Hematopoietic multipotent progenitor cell treated with erythropoietin and hydrocortisone succinate and interleukin-3 and kit ligand, for 4 days (in vitro differentiated cells): Measurements from ENCODE around the gene GATA5.
"Not testable (repeated sequence)": the region's sequence is repeated elsewhere in the genome, so short reads cannot be mapped to it uniquely, and the experiment has no call there.

Experiments
- DNase-seq: peaks from one replicate; pipeline ENCODE4 v3.0.0-alpha.2; 2015

GATA5 gene

GRCh38 chr20:62504323-62504722 lies 28.5 kb upstream of the GATA5 start:
- DNase-seq, result no peak

GRCh38 chr20:62503401-62504178 lies 27.8 kb upstream of the GATA5 start:
- peak; percentile 77 for DNase-seq

- no peak for DNase-seq
These were observed 26.8 kb upstream of the GATA5 start for GRCh38 chr20:62502496-62503095.

DNA sequence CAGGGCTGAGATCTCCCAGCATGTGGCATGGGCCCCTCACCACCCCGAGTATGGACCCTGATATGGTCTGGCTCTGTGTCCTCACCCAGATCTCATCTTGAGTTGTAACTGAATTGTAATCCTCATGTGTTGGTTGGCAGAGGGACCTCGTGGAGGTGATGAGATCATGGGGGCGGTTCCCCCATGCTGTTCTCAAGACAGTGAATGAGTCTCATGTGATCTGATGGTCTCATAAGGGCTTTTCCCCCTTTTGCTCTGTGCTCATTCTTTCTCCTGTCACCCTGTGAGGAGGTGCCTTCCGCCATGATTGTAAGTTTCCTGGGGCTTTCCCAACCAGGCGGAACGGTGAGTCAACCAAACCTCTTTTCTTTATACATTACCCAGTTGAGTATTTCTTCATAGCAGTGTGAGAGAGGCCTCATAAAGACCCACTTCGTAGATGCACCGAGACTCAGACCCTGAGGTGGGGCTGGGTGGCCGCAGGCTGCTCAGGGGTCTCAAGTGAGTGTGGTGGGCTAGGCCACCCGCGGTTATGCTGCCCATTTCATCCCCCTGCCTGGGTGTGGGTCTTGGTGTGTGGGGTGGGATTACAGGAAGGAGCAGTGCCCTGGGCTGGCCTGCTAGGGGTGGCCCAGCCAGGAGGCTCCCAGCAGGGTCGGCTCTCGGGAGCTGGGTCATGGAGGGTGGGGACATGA lies 26.2 kb upstream of the GATA5 start:
- DNase-seq, result peak; percentile 75

DNA sequence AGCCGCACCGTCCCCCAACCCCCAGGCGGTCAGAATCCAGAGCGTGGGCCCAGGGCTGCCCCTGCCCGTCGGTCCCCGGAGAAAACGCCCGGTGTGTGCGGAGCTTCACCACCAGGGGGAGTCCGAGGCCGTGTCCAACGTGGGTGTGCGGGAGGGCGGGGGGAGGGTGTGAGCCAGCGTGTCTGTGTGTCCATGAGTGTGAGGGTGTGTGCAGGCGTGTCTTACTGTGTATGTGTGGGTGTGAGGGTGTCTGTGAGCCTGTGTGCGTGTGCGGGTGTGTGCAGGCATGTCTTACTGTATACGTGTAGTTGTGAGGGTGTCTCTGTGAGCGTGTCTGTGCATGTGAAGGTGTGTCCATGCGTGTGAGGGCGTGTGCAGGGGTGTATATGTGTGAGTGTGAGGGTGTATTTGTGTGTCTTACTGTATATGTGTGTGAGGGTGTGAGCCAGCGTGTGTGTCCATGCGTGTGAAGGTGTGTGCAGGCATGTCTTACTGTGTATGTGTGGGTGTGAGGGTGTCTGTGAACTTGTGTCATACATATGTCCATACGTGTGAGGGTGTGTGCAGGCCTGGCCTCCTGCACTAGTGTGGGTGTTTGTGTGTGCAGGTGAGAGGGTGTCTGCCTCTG lies 24.6 kb upstream of the GATA5 start:
- DNase-seq, result peak; percentile 88

- no peak for DNase-seq
These were observed 24.0 kb upstream of the GATA5 start for GRCh38 chr20:62499758-62500236.

DNA sequence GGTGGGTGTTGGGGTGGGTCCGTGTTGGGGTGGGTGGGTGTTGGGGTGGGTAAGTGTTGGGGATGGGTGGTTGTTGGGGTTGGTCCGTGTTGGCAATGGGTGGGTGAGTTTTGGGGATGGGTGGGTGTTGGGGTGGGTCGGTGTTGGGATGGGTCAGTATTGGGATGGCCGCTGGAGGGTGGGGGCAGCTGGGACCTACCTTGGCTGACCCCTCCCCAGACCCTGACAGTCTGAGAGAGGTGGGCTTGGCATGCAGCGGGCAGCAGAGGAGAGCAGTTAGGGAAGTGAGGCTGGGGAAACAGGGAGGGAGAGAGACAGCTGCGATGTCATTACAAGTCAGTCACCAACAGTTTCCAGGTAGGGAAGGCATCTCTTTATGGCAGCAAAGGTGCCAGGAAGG lies 23.1 kb upstream of the GATA5 start:
- no peak for DNase-seq

DNA sequence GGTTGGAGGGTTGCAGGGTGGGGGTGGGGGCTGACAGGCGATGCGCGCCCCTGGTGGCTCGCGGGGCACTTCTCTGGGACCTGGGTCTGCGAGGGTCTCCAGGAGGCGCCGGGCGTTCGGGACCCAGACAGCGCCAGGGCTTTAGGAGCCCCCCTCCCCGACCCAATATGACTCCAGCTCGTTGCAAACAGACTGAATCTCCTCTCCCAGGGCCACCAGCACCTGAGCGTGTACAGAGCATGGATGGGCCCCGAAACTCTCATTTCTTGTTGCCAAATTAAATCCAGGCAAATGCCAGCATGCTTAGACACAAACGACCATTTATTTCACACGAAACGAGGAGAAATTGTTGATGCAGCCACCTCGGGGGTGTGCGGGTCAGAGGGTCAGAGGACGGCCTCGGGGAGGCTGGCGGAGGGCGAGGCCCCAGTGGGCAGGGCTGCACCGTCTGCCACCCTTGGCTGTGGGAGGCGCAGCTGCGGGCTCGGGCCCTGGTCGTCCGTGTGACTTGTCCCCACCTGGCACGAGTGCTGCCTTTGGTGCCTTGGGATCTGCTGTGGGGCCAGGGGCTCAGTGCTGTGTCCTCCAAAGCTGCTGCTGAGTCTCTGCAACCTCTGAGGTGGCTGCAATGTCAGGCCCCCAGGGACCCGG lies 20.9 kb upstream of the GATA5 start:
- peak; percentile 62 for DNase-seq

- no peak for DNase-seq
These were observed 20.2 kb upstream of the GATA5 start for GRCh38 chr20:62495749-62496567.

GRCh38 chr20:62494980-62495748 lies 19.4 kb upstream of the GATA5 start:
- DNase-seq, result no peak

GRCh38 chr20:62494537-62494936 lies 18.7 kb upstream of the GATA5 start:
- no peak for DNase-seq

- no peak for DNase-seq
These were observed 18.1 kb upstream of the GATA5 start for GRCh38 chr20:62493886-62494285.

DNA sequence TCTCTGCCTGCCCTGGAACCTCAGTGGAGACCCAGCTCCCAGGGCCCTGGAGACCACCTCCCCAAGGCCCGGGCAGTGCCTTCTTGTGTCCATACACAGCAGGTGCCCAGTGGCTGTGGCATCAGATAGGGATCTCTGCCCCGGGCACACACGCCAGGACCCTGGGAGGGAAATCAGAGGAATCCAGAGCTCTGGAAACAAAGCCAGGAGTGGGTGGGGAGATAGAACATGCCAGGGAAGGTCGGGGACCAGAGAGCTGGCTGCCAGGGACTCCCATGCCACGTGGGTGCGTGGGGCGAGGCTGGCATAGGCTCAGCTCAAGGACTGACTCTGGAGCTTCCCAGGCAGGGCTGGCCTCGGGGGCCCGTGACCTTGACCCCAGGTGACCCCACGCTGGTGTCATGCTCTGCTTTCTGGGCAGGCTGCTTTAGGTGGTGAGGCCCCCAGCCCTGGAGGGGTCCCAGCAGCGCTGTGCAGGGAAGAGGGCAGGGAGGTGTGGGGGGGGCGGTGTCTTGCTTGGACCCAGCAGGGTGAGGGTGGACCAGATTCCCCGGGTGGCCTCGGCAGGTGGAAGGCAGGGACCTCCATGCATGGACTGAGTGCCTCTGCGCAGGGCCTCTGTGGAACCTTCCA lies 17.6 kb upstream of the GATA5 start:
- no peak for DNase-seq

GRCh38 chr20:62492711-62493110 lies 16.9 kb upstream of the GATA5 start:
- DNase-seq, result no peak

DNA sequence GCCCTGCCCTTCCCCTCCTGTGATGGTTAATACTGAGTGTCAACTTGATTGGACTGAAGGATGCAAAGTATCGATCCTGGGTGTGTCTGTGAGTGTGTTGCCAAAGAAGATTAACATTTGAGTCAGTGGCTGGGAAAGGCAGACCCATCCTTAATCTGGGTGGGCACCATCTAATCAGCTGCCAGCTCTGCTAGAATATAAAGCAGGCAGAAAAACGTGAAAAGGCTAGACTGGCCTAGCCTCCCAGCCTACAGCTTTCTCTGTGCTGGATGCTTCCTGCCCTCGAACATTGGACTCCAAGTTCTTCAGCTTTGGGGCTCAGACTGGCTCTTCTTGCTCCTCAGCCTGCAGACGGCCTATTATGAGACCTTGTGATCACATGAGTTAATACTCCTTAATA lies 15.0 kb upstream of the GATA5 start:
- not testable (repeated sequence) for DNase-seq

GRCh38 chr20:62489932-62490263 lies 14.1 kb upstream of the GATA5 start:
- DNase-seq, result no peak

- DNase-seq, result no peak
These were observed 13.6 kb upstream of the GATA5 start for GRCh38 chr20:62489186-62489931.

- DNase-seq, result no peak
These were observed 12.7 kb upstream of the GATA5 start for GRCh38 chr20:62488470-62488869.

DNA sequence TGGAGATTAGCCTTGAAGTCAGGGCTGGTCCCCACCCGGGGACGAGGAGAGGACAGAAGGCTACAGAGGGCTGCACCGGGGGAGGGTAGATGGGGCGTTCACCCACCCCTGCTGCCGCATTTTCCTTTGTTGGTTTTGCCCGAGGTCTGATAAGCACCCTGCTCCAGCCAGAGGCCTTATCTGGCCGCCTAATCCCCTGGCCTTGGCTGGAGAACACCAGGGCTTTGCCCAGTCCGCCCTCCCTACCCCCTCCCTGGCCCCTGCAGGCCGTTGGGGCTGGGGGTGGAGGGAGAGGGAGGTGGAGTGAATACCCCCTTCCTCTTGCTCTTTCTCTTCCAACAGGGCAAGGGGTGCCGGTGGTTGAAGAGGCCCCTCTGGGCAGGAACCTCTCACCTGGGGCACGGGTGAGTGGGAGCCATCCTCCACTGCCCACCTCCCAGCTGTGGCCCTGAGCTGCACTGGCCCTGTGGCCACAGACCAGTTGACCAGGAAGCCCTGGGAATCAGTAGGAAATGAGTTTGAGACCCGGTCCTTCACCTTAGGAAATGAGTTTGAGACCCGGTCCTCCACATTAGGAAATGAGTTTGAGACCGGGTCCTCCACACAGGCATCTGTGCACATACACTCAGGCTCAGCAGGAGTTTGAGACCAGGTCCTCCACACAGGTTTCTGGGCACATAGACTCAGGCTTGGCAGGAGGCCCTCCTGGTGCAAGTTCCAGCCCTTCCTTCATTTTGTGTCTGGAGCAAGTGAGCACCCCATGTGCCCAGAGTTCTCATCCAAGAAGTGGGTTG lies 12.0 kb upstream of the GATA5 start:
- peak; percentile 97 for DNase-seq
